T-cell (primary cell): ENCODE data around the gene OPTN. TPM values are rescaled to one million over a fixed set of nuclear protein-coding genes. Genes with fewer than 3 reads are reported as not detected.
A peak's percentile ranks its signal among the peaks of the same experiment; 100 is the strongest.
"Not testable (repeated sequence)": the region's sequence is repeated elsewhere in the genome, so short reads cannot be mapped to it uniquely, and the experiment has no call there.

Experiments used
- ATAC-seq, 4 experiments: fragments of 200-7000 bp in 3 of 4; fragments of 150-1000 bp in 1 of 4; cut with Tn5 transposase; replicated peaks in 1 of 4; 1 replicate in 3 of 4; 2 replicates in 1 of 4; pipeline ENCODE4 v1.10.0; 2021; ENCODE audit warnings: moderate library complexity in 3 of 4, mild to moderate bottlenecking in 2 of 4, moderate number of reproducible peaks in 1 of 4
- CTCF ChIA-PET, 2 donors: fragments of 300-600 bp; sonication (Branson Sonifier 250); formaldehyde crosslinking; loops; one replicate each; lab custom pipeline; 2022; ENCODE audit warnings: antibody characterized with exemption in 2 of 2; lab: Charles Lee
- POLR2A ChIA-PET, 2 donors: fragments of 300-600 bp; sonication (Branson Sonifier 250); formaldehyde crosslinking; loops; one replicate each; lab custom pipeline; 2022; ENCODE audit warnings: antibody characterized with exemption in 2 of 2; lab: Charles Lee
- DNase-seq, 35 experiments: peaks; one replicate each; pipeline versions ENCODE4 v3.0.0 to v3.0.0-alpha.2; 2013 to 2023
- H3K27ac ChIP-seq: one replicate; pipeline ENCODE4 v1.5.1; 2013; ENCODE audit warnings: low read length
- H3K27me3 ChIP-seq, 2 experiments: replicated peaks in 1 of 2; 1 replicate in 1 of 2; 2 replicates in 1 of 2; pipeline versions ENCODE4 v1.6.1 to v1.7.0; 2013; ENCODE audit warnings: low read length in 1 of 2, mixed read lengths in 1 of 2; ENCODE audit not compliant: control insufficient read depth in 2 of 2, insufficient read depth in 2 of 2; ENCODE audit errors: extremely low read depth in 1 of 2
- H3K36me3 ChIP-seq, 2 donors: 1 replicate in 1 of 2; 2 replicates in 1 of 2; pipeline versions ENCODE4 v1.6.1 to v1.7.0; 2013; ENCODE audit warnings: low read length in 1 of 2; ENCODE audit not compliant: control insufficient read depth in 2 of 2, insufficient read depth in 1 of 2; ENCODE audit errors: extremely low read depth in 1 of 2
- H3K4me1 ChIP-seq, 2 experiments: 1 replicate in 1 of 2; 2 replicates in 1 of 2; pipeline versions ENCODE4 v1.6.1 to v1.7.0; 2013; ENCODE audit warnings: low read length in 2 of 2, mixed read lengths in 1 of 2; ENCODE audit not compliant: insufficient read depth in 2 of 2, control insufficient read depth in 1 of 2; ENCODE audit errors: extremely low read depth in 1 of 2
- H3K4me3 ChIP-seq, 2 donors: 1 replicate in 1 of 2; 2 replicates in 1 of 2; pipeline versions ENCODE4 v1.5.1 to v1.7.0; 2013; ENCODE audit warnings: mild to moderate bottlenecking in 2 of 2, low read length in 1 of 2, moderate library complexity in 1 of 2; ENCODE audit not compliant: control insufficient read depth in 1 of 2; ENCODE audit errors: extremely low read depth in 1 of 2
- H3K9me3 ChIP-seq: 2 replicates; pipeline ENCODE4 v1.7.0; 2013
- H3K27ac Mint-ChIP-seq, 2 donors: one replicate each; pipeline ENCODE4 v1.8.0; 2020 to 2021; ENCODE audit warnings: mild to moderate bottlenecking in 2 of 2, mixed read lengths in 2 of 2
- H3K27me3 Mint-ChIP-seq, 2 donors: one replicate each; pipeline ENCODE4 v1.8.0; 2021 to 2022; ENCODE audit warnings: mixed read lengths in 2 of 2
- H3K36me3 Mint-ChIP-seq: one replicate; pipeline ENCODE4 v1.8.0; 2021; ENCODE audit warnings: mixed read lengths
- H3K4me1 Mint-ChIP-seq, 3 donors: one replicate each; pipeline ENCODE4 v1.8.0; 2020 to 2022; ENCODE audit warnings: mixed read lengths in 3 of 3, mild to moderate bottlenecking in 1 of 3
- H3K4me3 Mint-ChIP-seq, 3 donors: one replicate each; pipeline ENCODE4 v1.8.0; 2020 to 2022; ENCODE audit warnings: mild to moderate bottlenecking in 3 of 3, mixed read lengths in 3 of 3, moderate library complexity in 3 of 3
- H3K9me3 Mint-ChIP-seq, 3 donors: one replicate each; pipeline ENCODE4 v1.8.0; 2020 to 2022; ENCODE audit warnings: mixed read lengths in 3 of 3
- WGBS: methylation state at CpG from one replicate; pipeline ENCODE4 v1.1.5; 2013; ENCODE audit warnings: missing lambda C conversion rate; ENCODE audit not compliant: insufficient coverage; 5-methylcytosine and 5-hydroxymethylcytosine counted together
- total RNA-seq, 35 experiments: library from RNA in 6 of 35; stranded (reverse) in 6 of 35; fragments of 120-200 nt in 1 of 35; gene quantifications; one replicate each; pipeline versions ENCODE4 v1.2.1 to v1.2.4 and lab custom pipeline; 2013 to 2026

Gene OPTN
- total RNA-seq, 5 donors from 2014 or later (not counting 1 experiment from before 2014, with no cell fraction given): 87.7 to 115 (median 94.9) TPM

GRCh38 chr10:13094082-13094481 is 5.9 kb upstream of the OPTN start:
- H3K27me3 Mint-ChIP-seq, H3K36me3 ChIP-seq, CTCF ChIA-PET, H3K27ac ChIP-seq, DNase-seq, POLR2A ChIA-PET, H3K9me3 ChIP-seq, ATAC-seq, H3K4me3 ChIP-seq, H3K4me1 ChIP-seq, H3K27ac Mint-ChIP-seq, H3K9me3 Mint-ChIP-seq, H3K27me3 ChIP-seq, H3K36me3 Mint-ChIP-seq, H3K4me3 Mint-ChIP-seq: not testable (repeated sequence)
- WGBS: no CpG with 5 or more reads among the region's 4 CpGs
- H3K4me1 Mint-ChIP-seq: peaks cover 6 to 12% (median 11%) of the 10 kb centered on the region in 3 donors

DNA sequence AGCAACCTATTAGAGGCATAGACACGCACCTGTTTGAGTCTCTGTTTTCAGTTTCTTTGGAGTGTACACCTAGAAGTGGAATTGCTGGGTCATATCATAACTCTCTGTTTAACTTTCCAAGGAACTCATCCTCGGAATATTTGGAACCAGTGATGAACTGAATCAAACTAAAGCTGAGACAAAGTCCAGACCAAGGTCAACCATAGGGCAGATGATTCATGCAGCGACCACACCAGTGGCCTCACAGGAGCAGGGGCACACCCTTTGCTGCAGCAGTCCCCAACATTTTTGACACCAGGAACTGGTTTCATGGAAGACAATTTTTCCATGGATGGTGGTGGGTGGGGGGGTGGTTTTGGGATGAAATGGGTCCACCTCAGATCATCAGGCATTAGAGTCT is 4.9 kb upstream of the OPTN start:
- WGBS: 100% methylated on average over 1 of the region's 3 CpGs
- no peak for DNase-seq
- ChIA-PET POLR2A (no interaction called here), CTCF (no interaction called here)
- Mint-ChIP-seq H3K36me3 (no peaks in the 10 kb centered on the region), H3K9me3 (no peaks in the 10 kb centered on the region), H3K4me1 (peaks cover 8 to 17% (median 16%) of the 10 kb centered on the region in 3 donors), H3K4me3 (no peak overlapping the region), H3K27ac (no peak overlapping the region), H3K27me3 (no peaks in the 10 kb centered on the region)
- no peak overlapping the region for H3K4me3 ChIP-seq
- no peak for ATAC-seq
- no peak overlapping the region for H3K27ac ChIP-seq
- peaks cover 6 to 13% of the 10 kb centered on the region in 2 experiments for H3K4me1 ChIP-seq
- no peaks in the 10 kb centered on the region for H3K9me3 ChIP-seq
- no peaks in the 10 kb centered on the region for H3K36me3 ChIP-seq
- H3K27me3 ChIP-seq: no peaks in the 10 kb centered on the region

DNA sequence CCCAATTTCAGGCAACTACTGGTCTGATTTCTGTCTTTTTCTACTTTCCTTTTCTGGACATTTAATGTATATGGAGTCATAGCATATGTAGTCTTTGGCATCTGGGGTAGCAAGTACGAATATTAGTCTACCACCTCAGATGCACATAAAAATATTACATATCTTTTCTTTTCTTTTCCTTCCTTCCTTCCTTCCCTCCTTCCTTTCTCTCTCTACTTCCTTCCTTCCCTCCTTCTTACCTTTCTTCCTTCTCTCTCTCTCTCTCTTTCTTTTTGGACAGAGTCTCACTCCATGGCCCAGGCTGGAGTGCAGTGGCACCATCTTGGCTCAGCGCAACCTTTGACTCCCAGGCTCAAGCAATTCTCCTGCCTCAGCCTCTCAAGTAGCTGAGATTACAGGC is 4.0 kb upstream of the OPTN start:
- ChIA-PET POLR2A (no interaction called here), CTCF (no interaction called here)
- Mint-ChIP-seq H3K4me1 (peaks cover 13 to 22% (median 20%) of the 10 kb centered on the region in 3 donors), H3K4me3 (no peak overlapping the region), H3K27ac (no peak overlapping the region), H3K36me3 (peaks cover 3% of the 10 kb centered on the region), H3K27me3 (no peaks in the 10 kb centered on the region), H3K9me3 (no peaks in the 10 kb centered on the region)
- Histone ChIP-seq H3K4me3 (no peak overlapping the region), H3K27me3 (no peaks in the 10 kb centered on the region), H3K4me1 (peaks cover 6 to 15% of the 10 kb centered on the region in 2 experiments), H3K27ac (no peak overlapping the region), H3K9me3 (no peaks in the 10 kb centered on the region), H3K36me3 (no peaks in the 10 kb centered on the region)
- WGBS: 100% methylated on average over 1 of the region's 2 CpGs
- no peak for ATAC-seq
- no peak for DNase-seq

DNA sequence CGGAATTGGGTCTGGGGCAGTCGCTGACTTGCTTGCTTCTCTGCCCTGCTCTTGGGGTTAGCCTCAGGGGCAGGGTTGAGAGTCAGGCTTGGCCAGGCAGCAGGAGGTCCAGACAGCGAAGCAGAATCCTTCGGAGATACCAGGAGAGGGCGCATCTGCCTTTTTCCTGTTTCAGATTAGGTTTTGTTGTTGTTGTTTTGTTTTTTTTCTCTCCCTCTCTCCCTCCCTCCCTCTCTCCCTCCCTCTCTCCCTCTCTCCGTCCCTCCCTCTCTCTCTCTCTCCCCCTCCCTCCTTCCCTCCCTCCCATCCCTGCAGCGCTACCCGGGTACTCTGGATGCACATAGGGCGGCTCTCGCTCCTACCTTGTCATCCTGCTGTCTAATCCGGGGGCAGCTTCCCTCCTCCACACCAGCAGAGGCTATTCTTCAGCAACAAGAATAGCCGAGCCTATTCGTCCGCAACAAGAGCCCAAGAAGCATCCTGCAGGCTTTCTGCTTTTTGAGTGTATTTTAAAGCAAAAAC is 758 bp upstream of the OPTN start:
- no peaks in the 10 kb centered on the region for H3K9me3 Mint-ChIP-seq
- peak in 29 of 35 experiments; percentile 6 to 74 (median 29) for DNase-seq
- no peaks in the 10 kb centered on the region for H3K27me3 ChIP-seq
- H3K27ac Mint-ChIP-seq: peak overlapping the region; percentile 93
- H3K9me3 ChIP-seq: no peaks in the 10 kb centered on the region
- H3K4me3 ChIP-seq: peak overlapping the region; percentile 73 to 74
- peaks cover 38 to 46% (median 41%) of the 10 kb centered on the region in 3 donors for H3K4me1 Mint-ChIP-seq
- peak; percentile 26 to 44 (median 36) for ATAC-seq
- CTCF ChIA-PET: interaction anchor here (0.6 to 2.6 kb wide), 7 partner anchors 9 to 946 kb away, joined by 3 to 11 read pairs (median 4); no protein-coding TSS in a partner anchor
- H3K4me3 Mint-ChIP-seq: peak overlapping the region; percentile 72 to 90 (median 87)
- peaks cover 0 to 8% of the 10 kb centered on the region in 2 donors for H3K36me3 ChIP-seq
- H3K36me3 Mint-ChIP-seq: peaks cover 17% of the 10 kb centered on the region
- peaks cover 6 to 34% of the 10 kb centered on the region in 2 experiments for H3K4me1 ChIP-seq
- peak overlapping the region; percentile 85 for H3K27ac ChIP-seq
- 7% methylated on average over 6 of the region's 14 CpGs for WGBS
- POLR2A ChIA-PET: no interaction called here
- no peaks in the 10 kb centered on the region for H3K27me3 Mint-ChIP-seq

DNA sequence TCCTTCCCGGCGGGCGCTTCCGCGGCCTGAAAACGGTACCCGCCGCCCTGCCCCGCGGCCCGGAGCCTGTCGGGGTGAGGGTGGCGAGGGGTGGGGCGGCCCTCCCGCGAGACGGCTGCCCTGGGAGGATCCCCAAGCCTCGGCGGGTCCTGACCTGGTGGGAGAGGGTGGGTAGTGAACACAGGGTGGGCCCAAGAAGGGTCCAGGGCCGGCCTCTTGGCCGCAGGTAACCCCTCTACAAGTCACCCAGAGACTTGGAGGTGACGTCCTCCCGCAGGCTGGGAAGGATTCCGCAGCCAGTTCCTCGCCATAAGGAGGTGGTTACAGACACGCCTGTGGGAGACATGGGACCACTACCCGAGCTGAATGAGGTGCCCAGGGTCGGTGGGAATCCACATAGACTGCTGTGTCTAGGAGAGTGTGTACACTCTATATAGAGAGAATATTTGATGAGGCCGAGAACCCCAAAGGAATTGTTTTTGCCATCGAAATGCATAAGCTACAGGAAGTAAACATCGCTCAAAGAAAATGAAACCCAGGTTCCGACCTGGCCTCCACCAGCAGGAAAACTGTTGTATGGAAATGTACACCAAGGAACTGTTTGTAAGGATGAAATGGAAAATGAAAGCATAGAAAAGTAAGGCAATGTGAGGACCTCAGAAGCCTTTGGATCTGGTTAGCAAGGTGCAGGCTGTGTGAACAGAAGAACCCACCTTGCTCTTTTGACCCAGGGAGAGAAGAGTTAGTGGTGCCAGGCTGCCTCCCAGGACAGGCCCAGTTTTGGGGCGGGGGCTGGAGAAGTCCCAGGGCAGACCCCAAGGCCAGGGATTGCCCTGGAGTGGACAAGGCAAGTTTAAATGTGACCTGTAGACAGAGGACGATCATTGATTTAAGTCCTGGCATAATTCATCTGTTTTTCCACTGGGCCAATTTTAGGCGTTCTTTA is 659 bp downstream of the OPTN start:
- ChIA-PET POLR2A (interaction anchor here in 1 of 2 donors (0.7 to 1.4 kb wide), 2 partner anchors 15 to 202 kb away, joined by 4 read pairs; no protein-coding TSS in a partner anchor), CTCF (interaction anchor here (0.6 to 2.6 kb wide), 8 partner anchors 7 to 885 kb away, joined by 3 to 11 read pairs (median 3); no protein-coding TSS in a partner anchor)
- Histone ChIP-seq H3K9me3 (no peaks in the 10 kb centered on the region), H3K27ac (peak overlapping the region; percentile 82), H3K36me3 (peaks cover 0 to 14% of the 10 kb centered on the region in 2 donors), H3K4me3 (peak overlapping the region; percentile 74 to 77), H3K4me1 (peaks cover 10 to 44% of the 10 kb centered on the region in 2 experiments), H3K27me3 (no peaks in the 10 kb centered on the region)
- WGBS: 0% methylated on average over 27 of the region's 35 CpGs
- H3K4me1 Mint-ChIP-seq: peaks cover 49 to 59% (median 52%) of the 10 kb centered on the region in 3 donors
- ATAC-seq (peak; percentile 13 to 39 (median 30)), DNase-seq (peak in 13 of 35 experiments; percentile 4 to 50 (median 12))
- H3K27me3 Mint-ChIP-seq: no peaks in the 10 kb centered on the region
- H3K9me3 Mint-ChIP-seq: no peaks in the 10 kb centered on the region
- H3K36me3 Mint-ChIP-seq: peaks cover 24% of the 10 kb centered on the region
- peak overlapping the region; percentile 93 to 97 for H3K27ac Mint-ChIP-seq
- H3K4me3 Mint-ChIP-seq: peak overlapping the region; percentile 72 to 95 (median 87)

- DNase-seq (no peak), ATAC-seq (no peak)
- Mint-ChIP-seq H3K27me3 (no peaks in the 10 kb centered on the region), H3K9me3 (no peaks in the 10 kb centered on the region), H3K4me1 (peaks cover 57 to 69% (median 63%) of the 10 kb centered on the region in 3 donors), H3K36me3 (peaks cover 27% of the 10 kb centered on the region), H3K4me3 (peak overlapping the region; percentile 42 to 62 (median 52)), H3K27ac (peak overlapping the region; percentile 74 to 82)
- ChIA-PET CTCF (no interaction called here), POLR2A (no interaction called here)
- Histone ChIP-seq H3K27me3 (no peaks in the 10 kb centered on the region), H3K36me3 (peaks cover 0 to 14% of the 10 kb centered on the region in 2 donors), H3K4me3 (no peak overlapping the region), H3K4me1 (peaks cover 14 to 53% of the 10 kb centered on the region in 2 experiments), H3K27ac (peak overlapping the region; percentile 33), H3K9me3 (no peaks in the 10 kb centered on the region)
- WGBS: 80% methylated on average over 11 of the region's 13 CpGs
These were observed 2.2 kb downstream of the OPTN start for GRCh38 chr10:13102002-13102794.
